ENCODE data around the gene CAMK2A.
A peak's percentile ranks its signal among the peaks of the same experiment; 100 is the strongest.

CAMK2A gene

DNA sequence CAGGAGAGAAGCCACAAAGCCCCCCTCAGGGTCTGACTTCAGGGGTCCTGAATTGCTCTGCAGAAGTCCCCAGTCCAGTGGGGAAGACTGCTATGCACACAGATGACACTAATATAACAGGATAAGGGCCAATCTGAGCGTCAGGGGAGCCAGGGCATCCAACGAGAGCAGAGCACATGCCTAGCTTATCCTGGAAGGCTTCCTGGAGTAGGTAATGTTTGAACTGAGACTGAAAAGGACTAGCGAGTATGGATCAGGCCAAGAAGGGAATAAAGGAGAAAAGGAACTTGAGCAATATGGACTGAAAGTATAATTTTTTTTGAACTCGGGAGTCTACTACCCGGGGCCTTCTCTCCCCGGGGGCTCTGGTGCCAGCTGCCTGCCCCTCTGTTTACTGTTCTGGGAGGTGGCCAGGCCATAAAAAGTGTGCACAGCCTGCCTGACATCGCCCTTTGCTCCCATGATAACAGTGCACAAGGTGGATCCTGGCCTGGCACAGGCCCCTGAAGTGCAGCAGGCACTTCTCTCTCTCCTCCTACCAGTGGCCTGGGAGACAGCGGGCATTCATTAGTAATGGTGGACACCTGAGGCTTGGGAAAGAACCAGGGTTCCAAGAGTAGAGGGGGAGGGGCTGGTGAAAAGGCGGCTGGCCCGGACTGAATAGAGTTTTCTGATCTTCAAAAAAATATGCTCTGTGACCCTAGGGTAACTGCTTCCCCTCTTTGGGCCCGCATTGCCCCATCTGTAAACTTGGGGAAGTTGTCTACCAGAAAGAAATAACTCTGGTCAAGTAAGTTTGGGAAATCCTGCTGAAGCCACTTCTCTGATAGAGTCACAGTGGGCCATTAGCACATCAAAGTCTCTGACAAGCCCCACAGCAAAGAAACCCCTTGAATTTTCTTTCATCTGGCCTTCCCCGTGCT, 104.3 kb downstream of the CAMK2A start:
- no peak for TF ChIP-seq ZFX (IDR thresholded peaks at IDR 0.05; ENCODE audit: borderline replicate concordance)
- TF ChIP-seq, protein P1, sequence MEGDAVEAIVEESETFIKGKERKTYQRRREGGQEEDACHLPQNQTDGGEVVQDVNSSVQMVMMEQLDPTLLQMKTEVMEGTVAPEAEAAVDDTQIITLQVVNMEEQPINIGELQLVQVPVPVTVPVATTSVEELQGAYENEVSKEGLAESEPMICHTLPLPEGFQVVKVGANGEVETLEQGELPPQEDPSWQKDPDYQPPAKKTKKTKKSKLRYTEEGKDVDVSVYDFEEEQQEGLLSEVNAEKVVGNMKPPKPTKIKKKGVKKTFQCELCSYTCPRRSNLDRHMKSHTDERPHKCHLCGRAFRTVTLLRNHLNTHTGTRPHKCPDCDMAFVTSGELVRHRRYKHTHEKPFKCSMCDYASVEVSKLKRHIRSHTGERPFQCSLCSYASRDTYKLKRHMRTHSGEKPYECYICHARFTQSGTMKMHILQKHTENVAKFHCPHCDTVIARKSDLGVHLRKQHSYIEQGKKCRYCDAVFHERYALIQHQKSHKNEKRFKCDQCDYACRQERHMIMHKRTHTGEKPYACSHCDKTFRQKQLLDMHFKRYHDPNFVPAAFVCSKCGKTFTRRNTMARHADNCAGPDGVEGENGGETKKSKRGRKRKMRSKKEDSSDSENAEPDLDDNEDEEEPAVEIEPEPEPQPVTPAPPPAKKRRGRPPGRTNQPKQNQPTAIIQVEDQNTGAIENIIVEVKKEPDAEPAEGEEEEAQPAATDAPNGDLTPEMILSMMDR (IDR thresholded peaks at IDR 0.05): no peak
- 0 out of 2 replicates have a peak overlapping the region, but pooled peaks have one; percentile 17 for H3K27ac ChIP-seq

DNA sequence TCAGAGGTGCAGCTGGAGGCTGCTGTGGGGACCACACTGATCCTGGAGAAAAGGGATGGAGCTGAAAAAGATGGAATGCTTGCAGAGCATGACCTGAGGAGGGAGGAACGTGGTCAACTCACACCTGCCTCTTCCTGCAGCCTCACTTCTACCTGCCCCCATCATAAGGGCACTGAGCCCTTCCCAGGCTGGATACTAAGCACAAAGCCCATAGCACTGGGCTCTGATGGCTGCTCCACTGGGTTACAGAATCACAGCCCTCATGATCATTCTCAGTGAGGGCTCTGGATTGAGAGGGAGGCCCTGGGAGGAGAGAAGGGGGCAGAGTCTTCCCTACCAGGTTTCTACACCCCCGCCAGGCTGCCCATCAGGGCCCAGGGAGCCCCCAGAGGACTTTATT, 105.6 kb downstream of the CAMK2A start:
- TF ChIP-seq, protein P1 (IDR thresholded peaks at IDR 0.05): no peak
- no peak for TF ChIP-seq ZFX (IDR thresholded peaks at IDR 0.05; ENCODE audit: borderline replicate concordance)
- no peak overlapping the region for H3K27ac ChIP-seq

DNA sequence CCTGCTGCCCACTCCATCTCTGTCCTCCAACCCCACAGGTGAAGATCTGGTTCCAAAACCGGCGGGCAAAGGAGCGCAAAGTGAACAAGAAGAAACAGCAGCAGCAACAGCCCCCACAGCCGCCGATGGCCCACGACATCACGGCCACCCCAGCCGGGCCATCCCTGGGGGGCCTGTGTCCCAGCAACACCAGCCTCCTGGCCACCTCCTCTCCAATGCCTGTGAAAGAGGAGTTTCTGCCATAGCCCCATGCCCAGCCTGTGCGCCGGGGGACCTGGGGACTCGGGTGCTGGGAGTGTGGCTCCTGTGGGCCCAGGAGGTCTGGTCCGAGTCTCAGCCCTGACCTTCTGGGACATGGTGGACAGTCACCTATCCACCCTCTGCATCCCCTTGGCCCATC, 106.1 kb downstream of the CAMK2A start:
- TF ChIP-seq, protein P1 (IDR thresholded peaks at IDR 0.05): no peak
- no peak for TF ChIP-seq ZFX (IDR thresholded peaks at IDR 0.05; ENCODE audit: borderline replicate concordance)
- no peak overlapping the region for H3K27ac ChIP-seq

DNA sequence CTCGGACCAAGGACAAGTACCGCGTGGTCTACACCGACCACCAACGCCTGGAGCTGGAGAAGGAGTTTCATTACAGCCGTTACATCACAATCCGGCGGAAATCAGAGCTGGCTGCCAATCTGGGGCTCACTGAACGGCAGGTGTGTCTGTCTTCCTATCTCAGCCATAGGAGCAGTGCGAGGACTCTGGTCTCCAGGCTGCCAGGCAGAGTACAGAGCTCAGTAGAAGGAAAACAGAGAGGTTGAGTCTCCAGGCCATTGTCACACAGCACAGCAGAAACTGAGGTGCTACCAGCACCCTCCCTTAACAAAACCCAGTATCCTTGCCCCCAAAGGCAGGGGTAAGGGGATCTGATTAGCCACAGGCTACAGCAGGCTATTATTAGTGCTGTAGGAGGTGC, 106.8 kb downstream of the CAMK2A start:
- H3K27ac ChIP-seq: no peak overlapping the region
- TF ChIP-seq ZFX (IDR thresholded peaks at IDR 0.05; ENCODE audit: borderline replicate concordance): no peak
- TF ChIP-seq, protein P1 (IDR thresholded peaks at IDR 0.05): no peak

DNA sequence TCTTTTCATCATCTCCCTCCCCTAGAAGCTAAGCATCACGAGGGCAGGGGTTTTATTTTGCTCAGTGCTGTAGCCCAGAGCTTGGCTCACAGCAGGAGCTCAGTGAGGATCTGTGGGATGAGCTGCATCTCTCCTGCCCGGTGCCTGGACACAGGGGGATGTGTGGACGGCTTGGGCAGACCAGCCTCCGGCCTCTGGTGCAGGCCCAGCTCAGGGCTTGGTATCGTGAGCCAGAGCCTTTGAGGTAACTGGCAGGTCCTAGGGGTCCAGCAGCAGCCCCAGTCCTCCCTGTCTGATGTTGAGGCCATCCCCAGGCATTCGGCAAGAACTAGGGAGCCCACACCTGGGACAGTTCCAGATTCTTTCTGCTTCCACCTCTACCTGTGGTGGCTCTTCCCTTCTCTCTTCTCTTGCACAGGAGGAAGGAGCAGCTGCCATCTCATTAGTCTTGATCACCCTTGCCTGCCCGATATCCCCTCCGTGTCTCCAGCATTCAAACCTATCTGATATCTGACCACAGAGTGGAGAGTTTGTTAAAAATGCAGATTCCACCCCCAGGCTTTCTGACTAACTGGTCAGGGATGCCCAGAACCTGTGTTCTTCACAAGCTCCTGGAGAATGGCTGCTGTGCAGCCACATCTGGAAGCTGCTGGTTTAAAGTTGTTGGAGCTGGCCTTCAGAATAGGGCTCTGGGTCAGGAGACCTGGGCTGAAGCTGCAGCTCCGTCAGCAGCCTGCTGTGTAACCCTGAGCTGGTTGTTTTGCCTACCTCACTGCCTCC, 107.6 kb downstream of the CAMK2A start:
- no peak overlapping the region for H3K27ac ChIP-seq
- no peak for TF ChIP-seq ZFX (IDR thresholded peaks at IDR 0.05; ENCODE audit: borderline replicate concordance)
- TF ChIP-seq, protein P1 (IDR thresholded peaks at IDR 0.05): no peak

DNA sequence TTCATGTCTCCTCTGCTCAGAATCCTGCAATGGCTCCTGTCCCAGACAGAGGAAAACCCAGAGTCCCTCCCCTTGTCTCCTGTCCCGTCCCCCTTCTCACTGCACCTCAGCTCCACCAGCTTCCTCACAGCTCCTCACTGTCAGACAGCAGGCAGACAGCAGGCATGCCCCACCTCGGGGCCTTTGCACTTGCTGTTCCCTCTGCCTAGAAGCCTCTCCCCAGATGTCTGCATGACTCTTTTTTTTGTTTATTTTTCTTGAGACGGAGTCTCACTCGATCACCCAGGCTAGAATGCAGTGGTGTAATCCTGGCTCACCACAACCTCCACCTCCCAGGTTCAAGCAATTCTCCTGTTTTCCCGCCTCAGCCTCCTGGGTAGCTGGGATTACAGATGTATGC, 108.5 kb downstream of the CAMK2A start:
- H3K27ac ChIP-seq: no peak overlapping the region
- no peak for TF ChIP-seq ZFX (IDR thresholded peaks at IDR 0.05; ENCODE audit: borderline replicate concordance)
- TF ChIP-seq, protein P1 (IDR thresholded peaks at IDR 0.05): no peak
